T-helper 1 cell treated with Interleukin-12 subunit alpha and Interleukin-12 subunit beta and Interleukin-4 antibody, amounts not matched to agents 30 μg/mL and 1 μg/mL, for 36 hours (primary cell): ENCODE measurements around the gene KLF6.
"Not testable (repeated sequence)": the region's sequence is repeated elsewhere in the genome, so short reads cannot be mapped to it uniquely, and the experiment has no call there.

Experiments used
- H3K27ac Mint-ChIP-seq: one replicate; pipeline ENCODE4 v1.8.0; 2021; ENCODE audit warnings: mild to moderate bottlenecking, mixed read lengths
- H3K27me3 Mint-ChIP-seq: one replicate; pipeline ENCODE4 v1.8.0; 2021; ENCODE audit warnings: low read depth, mixed read lengths
- H3K36me3 Mint-ChIP-seq: one replicate; pipeline ENCODE4 v1.8.0; 2021; ENCODE audit warnings: low read depth, mixed read lengths
- H3K4me1 Mint-ChIP-seq: one replicate; pipeline ENCODE4 v1.8.0; 2021; ENCODE audit warnings: low read depth, mixed read lengths
- H3K4me3 Mint-ChIP-seq: one replicate; pipeline ENCODE4 v1.8.0; 2021; ENCODE audit warnings: mild to moderate bottlenecking, moderate library complexity, mixed read lengths
- H3K9me3 Mint-ChIP-seq: one replicate; pipeline ENCODE4 v1.8.0; 2021; ENCODE audit warnings: mixed read lengths

The KLF6 gene

DNA sequence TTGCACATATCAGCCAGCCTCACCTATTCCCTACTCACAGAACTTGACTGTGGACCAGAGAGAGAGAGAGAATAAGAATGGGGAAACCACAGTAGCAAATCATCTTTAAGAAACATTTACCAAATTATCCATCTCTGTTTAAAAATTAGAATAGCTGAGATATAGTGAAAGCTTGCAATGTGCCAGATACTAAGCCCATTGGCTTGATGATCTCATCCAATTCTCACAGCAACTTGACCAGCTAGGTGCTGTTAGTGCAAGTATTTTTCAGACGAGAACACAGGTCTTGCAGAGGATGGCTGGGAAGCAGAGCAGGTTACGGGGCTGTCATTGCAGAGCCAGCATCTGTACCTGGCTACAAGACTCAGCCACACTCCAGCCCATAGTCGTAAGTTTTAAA lies 50.9 kb downstream of the KLF6 start:
- H3K4me3 Mint-ChIP-seq = no peak overlapping the region
- H3K36me3 Mint-ChIP-seq = no peaks in the 10 kb centered on the region

GRCh38 chr10:3732183-3732582 lies 52.8 kb downstream of the KLF6 start:
- not testable (repeated sequence) for H3K4me3 Mint-ChIP-seq, H3K4me1 Mint-ChIP-seq, H3K27me3 Mint-ChIP-seq, H3K27ac Mint-ChIP-seq, H3K36me3 Mint-ChIP-seq, H3K9me3 Mint-ChIP-seq

More for the DNA sequence above, 50.9 kb downstream of the KLF6 start:
- Mint-ChIP-seq H3K27ac (no peak overlapping the region), H3K27me3 (peaks cover 6% of the 10 kb centered on the region), H3K4me1 (peaks cover 3% of the 10 kb centered on the region), H3K9me3 (peaks cover 9% of the 10 kb centered on the region)

DNA sequence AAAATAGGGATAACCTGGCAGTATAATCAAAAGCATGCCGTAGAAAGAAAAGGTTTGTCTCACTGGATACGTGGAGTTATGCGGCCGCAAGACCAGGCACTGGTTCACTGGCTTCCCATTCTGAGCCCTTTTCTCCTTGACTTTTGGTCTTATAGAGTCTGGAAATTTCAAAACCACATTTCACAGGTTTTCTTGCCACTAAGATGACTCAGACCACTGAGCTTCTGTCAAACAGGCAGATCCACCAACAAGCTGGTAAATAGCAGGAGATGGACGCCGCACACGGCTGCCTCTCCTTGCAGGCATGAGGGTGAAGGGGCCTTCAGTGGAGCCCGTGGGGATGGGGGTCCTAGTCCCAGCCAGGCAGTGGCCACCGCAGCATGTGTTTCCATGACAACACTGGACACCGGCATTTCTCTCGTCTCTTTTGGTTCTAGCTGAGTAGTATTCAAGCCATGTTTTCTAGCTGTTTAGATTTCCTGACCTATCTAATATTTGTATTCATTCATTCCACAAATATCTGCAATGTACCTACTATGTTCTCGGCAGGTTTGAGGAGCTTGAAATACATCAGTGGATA lies 55.5 kb downstream of the KLF6 start:
- Mint-ChIP-seq H3K4me3 (no peak overlapping the region), H3K4me1 (peaks cover 2% of the 10 kb centered on the region), H3K27ac (no peak overlapping the region)

GRCh38 chr10:3728563-3728962 lies 56.4 kb downstream of the KLF6 start:
- H3K9me3 Mint-ChIP-seq = peaks cover 9% of the 10 kb centered on the region
- H3K4me1 Mint-ChIP-seq = peaks cover 2% of the 10 kb centered on the region
- H3K27me3 Mint-ChIP-seq = peaks cover 37% of the 10 kb centered on the region
- H3K27ac Mint-ChIP-seq = no peak overlapping the region
- no peak overlapping the region for H3K4me3 Mint-ChIP-seq
- H3K36me3 Mint-ChIP-seq = no peaks in the 10 kb centered on the region

More for the DNA sequence above, 55.5 kb downstream of the KLF6 start:
- no peaks in the 10 kb centered on the region for H3K36me3 Mint-ChIP-seq
- H3K9me3 Mint-ChIP-seq = peaks cover 9% of the 10 kb centered on the region
- H3K27me3 Mint-ChIP-seq = peaks cover 29% of the 10 kb centered on the region

DNA sequence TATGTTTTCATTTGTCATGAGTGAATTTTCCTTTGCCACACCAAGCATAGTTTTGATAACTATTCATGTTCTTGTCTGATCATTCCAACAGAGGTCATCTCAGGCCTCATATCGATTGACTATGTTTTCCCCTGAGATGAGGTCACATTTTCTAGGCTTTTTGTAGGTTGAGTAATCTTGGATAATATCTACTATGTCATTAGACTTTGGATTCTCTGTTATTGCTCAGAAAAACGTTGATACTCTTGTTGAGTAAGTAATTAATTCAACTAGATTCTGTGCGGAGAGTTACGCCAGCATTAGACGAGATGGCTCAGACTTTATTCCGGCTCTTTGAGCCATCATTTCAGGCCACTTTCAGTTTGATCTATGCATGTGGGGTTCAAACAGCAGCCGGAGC lies 57.7 kb downstream of the KLF6 start:
- Mint-ChIP-seq H3K27ac (no peak overlapping the region), H3K36me3 (no peaks in the 10 kb centered on the region), H3K4me3 (no peak overlapping the region)

More for the DNA sequence above, 57.7 kb downstream of the KLF6 start:
- peaks cover 46% of the 10 kb centered on the region for H3K27me3 Mint-ChIP-seq
- peaks cover 6% of the 10 kb centered on the region for H3K9me3 Mint-ChIP-seq
- H3K4me1 Mint-ChIP-seq = peaks cover 2% of the 10 kb centered on the region
